Fibroblast of skin of back (primary cell): ENCODE data around the gene NKAIN2.

Experiments
- DNase-seq: peaks from one replicate; pipeline ENCODE4 v3.0.0-alpha.2; 2013

Gene NKAIN2

GRCh38 chr6:124859366-124859765 lies 1055.7 kb downstream of the NKAIN2 start:
- DNase-seq = no peak

GRCh38 chr6:124866040-124866439 lies 1062.4 kb downstream of the NKAIN2 start:
- DNase-seq = no peak

- DNase-seq = no peak
Measured at GRCh38 chr6:124867121-124867520, 1063.5 kb downstream of the NKAIN2 start.

- peak; percentile 70 for DNase-seq
Measured at GRCh38 chr6:124868481-124868880, 1064.8 kb downstream of the NKAIN2 start.

GRCh38 chr6:124869416-124869815 lies 1065.8 kb downstream of the NKAIN2 start:
- DNase-seq = peak; percentile 77

- DNase-seq = peak; percentile 63
Measured at GRCh38 chr6:124870611-124871459, 1067.2 kb downstream of the NKAIN2 start.

GRCh38 chr6:124872361-124873065 lies 1068.8 kb downstream of the NKAIN2 start:
- no peak for DNase-seq

GRCh38 chr6:124873066-124873410 lies 1069.4 kb downstream of the NKAIN2 start:
- DNase-seq = no peak
